Kidney (tissue), 14 donors: ENCODE data around the gene CFAP221. TPM values are rescaled to one million over a fixed set of nuclear protein-coding genes. Genes with fewer than 3 reads are reported as not detected.

Experiments used
- DNase-seq, 5 donors: peaks; one replicate each; pipeline ENCODE4 v3.0.0-alpha.2; 2013 to 2020
- FAIRE-seq: peaks from 2 replicates; lab custom pipeline; 2012; peaks lifted over from hg19 to GRCh38; lab: Jason Lieb, UNC
- H3K27ac ChIP-seq, 2 donors: one replicate each; pipeline ENCODE4 v1.7.0; 2013; ENCODE audit warnings: low read depth in 2 of 2, low read length in 2 of 2, inconsistent platforms in 1 of 2
- H3K27me3 ChIP-seq: one replicate; pipeline ENCODE4 v1.7.1; 2013; ENCODE audit warnings: low read length, inconsistent platforms; ENCODE audit not compliant: control insufficient read depth, insufficient read depth
- H3K36me3 ChIP-seq, 3 donors: one replicate each; pipeline versions ENCODE4 v1.7.0 to v1.7.1; 2013; ENCODE audit warnings: low read length in 3 of 3, control low read depth in 1 of 3, inconsistent platforms in 1 of 3; ENCODE audit not compliant: insufficient read depth in 3 of 3, control insufficient read depth in 2 of 3
- H3K4me1 ChIP-seq, 3 donors: one replicate each; pipeline versions ENCODE4 v1.7.0 to v1.7.1; 2013; ENCODE audit warnings: low read length in 3 of 3, inconsistent platforms in 1 of 3, low read depth in 1 of 3; ENCODE audit not compliant: control insufficient read depth in 2 of 3, insufficient read depth in 2 of 3
- H3K4me3 ChIP-seq, 3 donors: one replicate each; pipeline versions ENCODE4 v1.7.0 to v1.8.1; 2013; ENCODE audit warnings: low read length in 3 of 3, control low read depth in 1 of 3, inconsistent platforms in 1 of 3
- H3K9ac ChIP-seq, 3 donors: one replicate each; pipeline versions ENCODE4 v1.7.0 to v1.7.1; 2013; ENCODE audit warnings: low read length in 3 of 3, control low read depth in 1 of 3, inconsistent platforms in 1 of 3
- H3K9me3 ChIP-seq, 3 donors: one replicate each; pipeline versions ENCODE4 v1.7.0 to v1.7.1; 2013; ENCODE audit warnings: low read length in 3 of 3, control low read depth in 1 of 3, inconsistent platforms in 1 of 3; ENCODE audit not compliant: control insufficient read depth in 2 of 3, insufficient read depth in 1 of 3
- intact Hi-C: fragments of 100-400 bp; cut with DNase I; formaldehyde crosslinking; loops from one replicate; pipeline ENCODE4 v1.11.1; 2022
- polyA plus RNA-seq: library from polyadenylated mRNA; stranded (reverse); fragments of 350-450 nt; fragmentation: Illumina TruSeq; extraction: RNeasy Lipid Tissue Mini Kit (QIAGEN cat#74804); gene quantifications from one replicate; pipeline ENCODE4 v1.2.3, GENCODE V29; 2014; ENCODE audit warnings: low read depth, low replicate concordance; ENCODE audit not compliant: insufficient read depth
- total RNA-seq: library from RNA; stranded (reverse); fragmentation: NEBNext Ultra II Directional; extraction: Animal tissue kit (Norgen Biotek cat#: 25700); gene quantifications from one replicate; pipeline ENCODE4 v1.2.1, GENCODE V29; 2021
- TF ChIP-seq, protein P1 (sequence below): IDR thresholded peaks from 3 replicates; pipeline ENCODE4 v1.5.1; 2012; ENCODE audit warnings: mild to moderate bottlenecking, moderate library complexity, borderline replicate concordance; ENCODE audit not compliant: insufficient read depth; ENCODE audit errors: extremely low read depth
- donor health status: control.
- donor health status: control.
- donor health status: control.
- donor health status: control.
- donor health status: control.
- donor health status: DM: yes; HTN: yes; CAD: no.
- donor health status: Normal renal cell carcinoma (clear cell type).

The CFAP221 gene
- total and polyA plus RNA-seq, 2 donors from 2014 or later, result 15.9 to 58.7 TPM

DNA sequence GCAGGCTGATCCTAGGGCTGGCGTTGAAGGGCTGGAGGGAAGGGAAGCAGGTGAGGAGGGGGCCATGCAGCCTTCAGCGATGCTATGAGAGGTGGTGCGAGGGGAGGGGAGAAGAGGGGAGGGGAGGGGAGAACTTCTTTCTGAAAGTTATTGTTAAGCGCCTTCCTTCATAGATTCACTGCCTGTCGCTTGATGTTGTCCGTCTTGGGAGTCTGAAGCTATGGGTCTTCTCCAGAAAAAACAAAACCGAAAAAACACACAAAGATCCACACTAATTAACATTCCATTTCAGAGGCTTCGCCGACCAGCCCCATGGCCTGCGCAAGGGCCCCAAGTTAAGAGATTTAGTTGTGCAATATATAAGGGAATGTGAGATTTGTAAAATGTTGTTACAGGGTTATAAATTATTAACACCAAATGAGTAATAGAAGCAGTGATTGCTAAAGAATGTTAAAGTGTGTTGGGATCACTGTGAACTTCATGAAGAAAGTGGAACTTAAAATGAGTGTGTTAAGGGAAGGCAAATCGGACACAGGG lies 758 bp downstream of the CFAP221 start:
- FAIRE-seq, result no peak
- Histone ChIP-seq H3K9me3 (peaks cover 0 to under 1% (median 0%) of the 10 kb centered on the region in 3 donors), H3K36me3 (no peaks in the 10 kb centered on the region), H3K27me3 (no peaks in the 10 kb centered on the region), H3K27ac (peak overlapping the region; percentile 93), H3K9ac (peak overlapping the region in 1 of 3 donors; percentile 71), H3K4me1 (no peaks in the 10 kb centered on the region), H3K4me3 (peak overlapping the region; percentile 33 to 68 (median 53))
- TF ChIP-seq, protein P1, sequence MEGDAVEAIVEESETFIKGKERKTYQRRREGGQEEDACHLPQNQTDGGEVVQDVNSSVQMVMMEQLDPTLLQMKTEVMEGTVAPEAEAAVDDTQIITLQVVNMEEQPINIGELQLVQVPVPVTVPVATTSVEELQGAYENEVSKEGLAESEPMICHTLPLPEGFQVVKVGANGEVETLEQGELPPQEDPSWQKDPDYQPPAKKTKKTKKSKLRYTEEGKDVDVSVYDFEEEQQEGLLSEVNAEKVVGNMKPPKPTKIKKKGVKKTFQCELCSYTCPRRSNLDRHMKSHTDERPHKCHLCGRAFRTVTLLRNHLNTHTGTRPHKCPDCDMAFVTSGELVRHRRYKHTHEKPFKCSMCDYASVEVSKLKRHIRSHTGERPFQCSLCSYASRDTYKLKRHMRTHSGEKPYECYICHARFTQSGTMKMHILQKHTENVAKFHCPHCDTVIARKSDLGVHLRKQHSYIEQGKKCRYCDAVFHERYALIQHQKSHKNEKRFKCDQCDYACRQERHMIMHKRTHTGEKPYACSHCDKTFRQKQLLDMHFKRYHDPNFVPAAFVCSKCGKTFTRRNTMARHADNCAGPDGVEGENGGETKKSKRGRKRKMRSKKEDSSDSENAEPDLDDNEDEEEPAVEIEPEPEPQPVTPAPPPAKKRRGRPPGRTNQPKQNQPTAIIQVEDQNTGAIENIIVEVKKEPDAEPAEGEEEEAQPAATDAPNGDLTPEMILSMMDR, result no peak
- intact Hi-C loops, result no loop called here
- DNase-seq, result peak in 4 of 5 donors; percentile 39 to 75 (median 60)

DNA sequence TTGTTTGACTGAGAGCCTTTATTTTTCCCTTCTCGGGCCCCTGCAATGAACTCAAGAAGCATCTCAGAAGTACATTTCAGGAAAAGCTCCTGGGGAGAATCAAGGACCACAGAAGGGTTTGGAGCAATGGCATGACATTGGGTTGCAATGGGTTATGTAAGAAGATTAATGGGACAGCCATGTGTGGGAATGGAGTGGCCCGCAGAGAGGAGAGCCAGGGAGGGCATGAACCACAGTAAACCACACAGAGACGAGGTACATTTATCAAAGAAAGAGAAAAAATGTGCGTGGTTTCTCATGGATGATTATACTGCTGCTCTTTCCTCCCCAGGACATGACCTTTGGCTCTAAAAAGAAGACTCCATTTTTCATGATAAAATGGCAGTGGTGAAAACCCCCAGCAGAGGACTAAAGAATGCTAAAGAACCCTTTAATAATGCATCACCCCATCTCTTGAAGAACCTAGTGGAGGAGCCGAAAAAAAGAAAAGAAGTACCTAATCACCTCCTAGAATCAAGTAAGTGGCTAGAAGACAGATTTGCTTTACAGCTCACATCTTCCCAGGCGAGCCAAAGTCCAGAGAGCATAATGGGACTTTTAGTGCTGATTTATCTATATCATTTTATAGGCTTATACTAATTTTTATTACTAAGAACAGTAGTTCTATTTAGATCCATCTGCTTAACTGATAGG lies 1.7 kb downstream of the CFAP221 start:
- TF ChIP-seq, protein P1, result no peak
- Histone ChIP-seq H3K27me3 (no peaks in the 10 kb centered on the region), H3K4me1 (no peaks in the 10 kb centered on the region), H3K4me3 (peak overlapping the region in 1 of 3 donors; percentile 68), H3K9ac (no peak overlapping the region), H3K27ac (no peak overlapping the region), H3K9me3 (no peaks in the 10 kb centered on the region), H3K36me3 (no peaks in the 10 kb centered on the region)
- DNase-seq (no peak), FAIRE-seq (no peak)
- intact Hi-C loops, result no loop called here

DNA sequence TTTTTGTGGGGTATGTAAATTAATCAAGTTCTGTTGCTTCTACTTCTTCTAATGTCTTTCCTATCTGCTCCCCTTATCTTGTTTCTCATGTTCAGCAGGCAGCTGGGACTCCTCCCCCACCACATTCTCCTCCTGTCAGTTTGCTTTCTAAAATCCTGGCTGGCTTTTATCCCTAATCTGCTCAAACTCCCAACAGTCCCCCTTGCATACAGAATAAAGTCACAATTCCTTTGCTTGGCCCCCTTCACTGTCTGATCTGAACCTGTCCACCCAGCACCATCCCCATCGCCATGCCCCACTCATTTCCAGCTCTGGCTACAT lies 2.2 kb downstream of the CFAP221 start:
- H3K4me3 ChIP-seq, result no peak overlapping the region
- TF ChIP-seq, protein P1, result no peak
- H3K9ac ChIP-seq, result no peak overlapping the region
- no peaks in the 10 kb centered on the region for H3K9me3 ChIP-seq
- DNase-seq, result peak in 2 of 5 donors; percentile 32 to 55
- no peak for FAIRE-seq
- no peaks in the 10 kb centered on the region for H3K27me3 ChIP-seq
- intact Hi-C loops, result no loop called here
- no peak overlapping the region for H3K27ac ChIP-seq
- H3K36me3 ChIP-seq, result no peaks in the 10 kb centered on the region
- no peaks in the 10 kb centered on the region for H3K4me1 ChIP-seq
